ENCODE results near the gene NSMF. TPM values are rescaled to one million over a fixed set of nuclear protein-coding genes. Genes with fewer than 3 reads are reported as not detected.

NSMF gene
- total RNA-seq, 1 experiment from 2014 or later: 52.7 TPM

DNA sequence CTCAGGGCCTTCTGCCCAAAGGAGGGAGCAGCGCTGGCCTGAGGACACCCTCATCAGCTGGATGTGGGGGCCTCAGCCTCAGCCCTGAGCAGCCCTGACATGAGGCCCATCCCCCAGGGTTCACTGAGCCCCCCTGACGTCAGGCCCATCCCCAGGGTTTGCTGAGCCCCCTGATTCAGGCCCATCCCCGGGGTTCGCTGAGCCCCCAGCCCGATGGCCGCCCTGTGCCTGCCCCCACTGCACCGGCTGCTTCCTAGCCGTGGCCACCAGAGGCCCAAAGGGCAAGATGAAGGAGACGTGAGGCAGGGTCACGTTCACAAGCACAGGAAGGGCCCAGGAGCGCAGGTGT is 19.5 kb upstream of the NSMF start:
- intact Hi-C loops (cut with micrococcal nuclease; ENCODE audit: unreplicated experiment): no loop called here
- no peaks in the 10 kb centered on the region for H3K36me3 ChIP-seq (ENCODE audit: insufficient read depth, low read length, poor library complexity, severe bottlenecking)
- peaks cover 13% of the 10 kb centered on the region for H3K9me3 ChIP-seq (ENCODE audit: low read depth, low read length, poor library complexity, severe bottlenecking)
- H3K27ac ChIP-seq (ENCODE audit: low read depth, low read length, poor library complexity, severe bottlenecking): no peak overlapping the region
- no peak overlapping the region for H3K4me3 ChIP-seq (ENCODE audit: low read depth, low read length, poor library complexity, severe bottlenecking)
- DNase-seq (ENCODE audit: low spot score): no peak
- H3K27me3 ChIP-seq (replicated peaks; ENCODE audit: insufficient read depth, low read depth, low read length, poor library complexity): no peaks in the 10 kb centered on the region
- ChIA-PET CTCF (no interaction called here), POLR2A (ENCODE audit: low non-redundant PET) (no interaction called here)
- no peaks in the 10 kb centered on the region for H3K4me1 ChIP-seq (ENCODE audit: insufficient read depth, low read length, poor library complexity, severe bottlenecking)
- TF ChIP-seq, protein P1, sequence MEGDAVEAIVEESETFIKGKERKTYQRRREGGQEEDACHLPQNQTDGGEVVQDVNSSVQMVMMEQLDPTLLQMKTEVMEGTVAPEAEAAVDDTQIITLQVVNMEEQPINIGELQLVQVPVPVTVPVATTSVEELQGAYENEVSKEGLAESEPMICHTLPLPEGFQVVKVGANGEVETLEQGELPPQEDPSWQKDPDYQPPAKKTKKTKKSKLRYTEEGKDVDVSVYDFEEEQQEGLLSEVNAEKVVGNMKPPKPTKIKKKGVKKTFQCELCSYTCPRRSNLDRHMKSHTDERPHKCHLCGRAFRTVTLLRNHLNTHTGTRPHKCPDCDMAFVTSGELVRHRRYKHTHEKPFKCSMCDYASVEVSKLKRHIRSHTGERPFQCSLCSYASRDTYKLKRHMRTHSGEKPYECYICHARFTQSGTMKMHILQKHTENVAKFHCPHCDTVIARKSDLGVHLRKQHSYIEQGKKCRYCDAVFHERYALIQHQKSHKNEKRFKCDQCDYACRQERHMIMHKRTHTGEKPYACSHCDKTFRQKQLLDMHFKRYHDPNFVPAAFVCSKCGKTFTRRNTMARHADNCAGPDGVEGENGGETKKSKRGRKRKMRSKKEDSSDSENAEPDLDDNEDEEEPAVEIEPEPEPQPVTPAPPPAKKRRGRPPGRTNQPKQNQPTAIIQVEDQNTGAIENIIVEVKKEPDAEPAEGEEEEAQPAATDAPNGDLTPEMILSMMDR (conservative IDR thresholded peaks at IDR 0.05; ENCODE audit: low read depth, low read length): no peak
- TF ChIP-seq EZH2 (IDR thresholded peaks at IDR 0.05; ENCODE audit: borderline replicate concordance, low read depth, low read length, poor library complexity, severe bottlenecking): no peak
- BruUV-seq (replicated peaks): no TSS peak

DNA sequence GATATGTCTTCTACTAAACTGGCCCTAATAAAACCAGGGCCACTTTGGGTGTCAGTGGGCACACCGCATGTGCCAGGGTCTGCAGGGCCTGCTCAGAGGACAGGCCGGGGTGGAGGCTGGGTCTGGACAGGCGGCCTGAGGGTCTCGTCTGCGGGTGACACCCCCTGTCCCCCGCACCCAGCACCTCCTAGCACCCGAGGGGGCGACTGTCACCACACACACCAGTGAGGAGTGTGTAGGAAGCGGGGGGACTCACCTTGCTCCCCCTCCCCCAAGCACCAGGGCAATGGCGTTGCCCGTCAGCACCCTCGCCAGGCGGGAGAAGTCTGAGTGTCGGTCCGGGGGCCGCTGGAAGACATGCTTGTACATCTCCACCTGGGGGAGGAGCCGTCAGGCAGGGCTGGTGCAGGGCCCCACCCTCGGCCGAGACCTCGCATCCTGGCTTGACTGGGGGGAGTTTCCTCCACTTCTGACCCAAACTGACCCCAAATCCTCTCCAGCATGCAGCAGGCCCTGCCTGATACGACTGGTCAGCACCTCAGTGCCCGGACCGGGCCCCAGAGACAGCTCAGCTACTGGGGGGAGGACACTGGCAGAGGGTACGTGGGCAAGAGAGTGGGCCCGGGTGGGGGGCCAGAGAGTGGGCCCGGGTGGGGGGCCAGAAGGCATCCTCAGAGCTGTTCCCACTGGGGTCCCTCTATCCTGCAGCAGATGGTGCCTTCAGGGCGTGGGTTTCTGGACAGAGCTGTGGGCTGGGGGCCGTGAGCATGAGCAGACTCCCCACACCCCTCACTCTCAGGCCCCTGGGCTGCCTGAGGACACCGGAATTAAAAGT is 18.9 kb upstream of the NSMF start:
- intact Hi-C loops (cut with micrococcal nuclease; ENCODE audit: unreplicated experiment): no loop called here
- Histone ChIP-seq H3K27me3 (replicated peaks; ENCODE audit: insufficient read depth, low read depth, low read length, poor library complexity) (no peaks in the 10 kb centered on the region), H3K4me3 (ENCODE audit: low read depth, low read length, poor library complexity, severe bottlenecking) (no peak overlapping the region), H3K36me3 (ENCODE audit: insufficient read depth, low read length, poor library complexity, severe bottlenecking) (no peaks in the 10 kb centered on the region), H3K27ac (ENCODE audit: low read depth, low read length, poor library complexity, severe bottlenecking) (no peak overlapping the region), H3K9me3 (ENCODE audit: low read depth, low read length, poor library complexity, severe bottlenecking) (peaks cover 13% of the 10 kb centered on the region), H3K4me1 (ENCODE audit: insufficient read depth, low read length, poor library complexity, severe bottlenecking) (no peaks in the 10 kb centered on the region)
- BruUV-seq (replicated peaks): no TSS peak
- ChIA-PET POLR2A (ENCODE audit: low non-redundant PET) (no interaction called here), CTCF (no interaction called here)
- DNase-seq (ENCODE audit: low spot score): no peak
- no peak for TF ChIP-seq EZH2 (IDR thresholded peaks at IDR 0.05; ENCODE audit: borderline replicate concordance, low read depth, low read length, poor library complexity, severe bottlenecking)
- TF ChIP-seq, protein P1 (conservative IDR thresholded peaks at IDR 0.05; ENCODE audit: low read depth, low read length): no peak

DNA sequence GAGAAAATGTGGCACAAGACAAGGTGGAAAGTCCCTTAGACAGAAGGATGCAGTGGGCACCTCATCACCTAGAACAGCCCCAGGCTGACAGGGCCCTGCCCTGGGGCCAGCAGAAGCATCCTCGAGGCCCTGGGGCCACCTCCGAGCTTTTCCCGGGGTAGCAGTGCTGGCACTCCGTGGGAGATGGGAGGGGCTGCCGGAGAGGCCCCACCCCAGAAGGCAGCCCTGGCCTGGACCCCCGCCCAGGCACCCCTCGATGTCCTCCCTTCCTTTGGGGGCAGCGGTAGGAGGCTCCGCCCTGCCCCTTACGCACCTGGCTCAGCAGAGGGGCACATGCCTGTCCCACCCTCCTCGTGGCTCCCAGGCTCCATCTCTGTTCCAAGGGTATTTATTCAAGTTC is 17.7 kb upstream of the NSMF start:
- DNase-seq (ENCODE audit: low spot score): no peak
- H3K27me3 ChIP-seq (replicated peaks; ENCODE audit: insufficient read depth, low read depth, low read length, poor library complexity): no peaks in the 10 kb centered on the region
- no peak overlapping the region for H3K27ac ChIP-seq (ENCODE audit: low read depth, low read length, poor library complexity, severe bottlenecking)
- ChIA-PET CTCF (no interaction called here), POLR2A (ENCODE audit: low non-redundant PET) (no interaction called here)
- no TSS peak for BruUV-seq (replicated peaks)
- TF ChIP-seq, protein P1 (conservative IDR thresholded peaks at IDR 0.05; ENCODE audit: low read depth, low read length): no peak
- TF ChIP-seq EZH2 (IDR thresholded peaks at IDR 0.05; ENCODE audit: borderline replicate concordance, low read depth, low read length, poor library complexity, severe bottlenecking): no peak
- no peaks in the 10 kb centered on the region for H3K4me1 ChIP-seq (ENCODE audit: insufficient read depth, low read length, poor library complexity, severe bottlenecking)
- H3K36me3 ChIP-seq (ENCODE audit: insufficient read depth, low read length, poor library complexity, severe bottlenecking): no peaks in the 10 kb centered on the region
- intact Hi-C loops (cut with micrococcal nuclease; ENCODE audit: unreplicated experiment): no loop called here
- H3K9me3 ChIP-seq (ENCODE audit: low read depth, low read length, poor library complexity, severe bottlenecking): peaks cover 13% of the 10 kb centered on the region
- H3K4me3 ChIP-seq (ENCODE audit: low read depth, low read length, poor library complexity, severe bottlenecking): no peak overlapping the region
